ENCODE data around the gene PRRX2. TPM values are rescaled to one million over a fixed set of nuclear protein-coding genes. Genes with fewer than 3 reads are reported as not detected.
A peak's percentile ranks its signal among the peaks of the same experiment; 100 is the strongest.

PRRX2 gene
- total RNA-seq, 1 donor from 2014 or later: 5.6 TPM

DNA sequence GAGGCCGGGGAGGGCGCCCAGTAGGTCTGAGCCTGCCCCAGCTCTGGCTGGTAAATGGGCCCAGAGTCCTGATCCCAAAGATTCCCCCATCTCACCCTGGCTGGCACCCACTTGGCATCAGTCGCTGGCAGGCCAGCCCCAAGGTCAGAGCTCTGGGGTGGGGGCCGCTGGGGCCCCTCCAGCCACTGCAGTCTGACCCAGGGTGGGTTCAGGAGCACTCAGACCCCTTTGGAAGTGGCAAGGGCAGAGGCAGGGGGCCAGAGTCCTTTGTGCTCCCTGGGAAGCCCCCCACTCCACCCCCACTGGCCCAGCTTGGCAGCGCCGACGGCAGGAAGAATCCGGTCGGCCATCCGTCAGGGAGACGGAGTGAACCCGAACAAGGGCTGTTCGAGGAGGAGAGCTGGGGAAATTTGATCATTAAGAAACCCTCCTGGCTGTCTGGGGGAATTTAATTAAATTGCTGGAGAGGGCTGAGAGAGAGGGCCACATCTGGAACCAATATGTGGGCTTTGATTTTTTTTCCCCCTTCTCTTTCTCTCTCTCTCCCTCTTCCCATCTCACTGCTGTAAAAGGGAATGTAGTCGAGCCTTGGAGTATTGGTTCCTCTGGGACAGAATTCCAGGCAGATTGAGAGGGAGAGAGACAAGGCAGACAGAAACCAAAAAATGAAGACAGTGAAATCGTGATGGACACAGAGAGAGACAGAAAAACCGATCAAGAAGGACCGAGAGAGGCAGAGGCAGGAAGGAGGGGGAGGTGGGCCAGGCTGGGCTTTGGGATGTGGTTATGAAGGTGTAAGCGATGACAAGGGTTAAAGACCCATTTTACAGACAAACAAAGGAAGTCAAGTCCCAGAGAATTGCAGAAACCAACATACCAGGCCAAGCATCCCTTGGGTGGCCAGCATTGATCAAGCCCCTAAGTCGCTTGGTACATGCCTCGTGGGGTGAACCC is 15.4 kb upstream of the PRRX2 start:
- Mint-ChIP-seq H3K4me1 (ENCODE audit: unreplicated experiment) (peaks cover 27% of the 10 kb centered on the region), H3K27me3 (ENCODE audit: unreplicated experiment) (no peaks in the 10 kb centered on the region), H3K27ac (ENCODE audit: unreplicated experiment) (peak overlapping the region; percentile 69), H3K9me3 (ENCODE audit: unreplicated experiment) (no peaks in the 10 kb centered on the region), H3K4me3 (ENCODE audit: unreplicated experiment) (no peak overlapping the region), H3K36me3 (ENCODE audit: unreplicated experiment) (no peaks in the 10 kb centered on the region)
- TF ChIP-seq, protein P1, sequence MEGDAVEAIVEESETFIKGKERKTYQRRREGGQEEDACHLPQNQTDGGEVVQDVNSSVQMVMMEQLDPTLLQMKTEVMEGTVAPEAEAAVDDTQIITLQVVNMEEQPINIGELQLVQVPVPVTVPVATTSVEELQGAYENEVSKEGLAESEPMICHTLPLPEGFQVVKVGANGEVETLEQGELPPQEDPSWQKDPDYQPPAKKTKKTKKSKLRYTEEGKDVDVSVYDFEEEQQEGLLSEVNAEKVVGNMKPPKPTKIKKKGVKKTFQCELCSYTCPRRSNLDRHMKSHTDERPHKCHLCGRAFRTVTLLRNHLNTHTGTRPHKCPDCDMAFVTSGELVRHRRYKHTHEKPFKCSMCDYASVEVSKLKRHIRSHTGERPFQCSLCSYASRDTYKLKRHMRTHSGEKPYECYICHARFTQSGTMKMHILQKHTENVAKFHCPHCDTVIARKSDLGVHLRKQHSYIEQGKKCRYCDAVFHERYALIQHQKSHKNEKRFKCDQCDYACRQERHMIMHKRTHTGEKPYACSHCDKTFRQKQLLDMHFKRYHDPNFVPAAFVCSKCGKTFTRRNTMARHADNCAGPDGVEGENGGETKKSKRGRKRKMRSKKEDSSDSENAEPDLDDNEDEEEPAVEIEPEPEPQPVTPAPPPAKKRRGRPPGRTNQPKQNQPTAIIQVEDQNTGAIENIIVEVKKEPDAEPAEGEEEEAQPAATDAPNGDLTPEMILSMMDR (IDR thresholded peaks at IDR 0.05): no peak
- no peak for DNase-seq (ENCODE audit: extremely low spot score, unreplicated experiment)

DNA sequence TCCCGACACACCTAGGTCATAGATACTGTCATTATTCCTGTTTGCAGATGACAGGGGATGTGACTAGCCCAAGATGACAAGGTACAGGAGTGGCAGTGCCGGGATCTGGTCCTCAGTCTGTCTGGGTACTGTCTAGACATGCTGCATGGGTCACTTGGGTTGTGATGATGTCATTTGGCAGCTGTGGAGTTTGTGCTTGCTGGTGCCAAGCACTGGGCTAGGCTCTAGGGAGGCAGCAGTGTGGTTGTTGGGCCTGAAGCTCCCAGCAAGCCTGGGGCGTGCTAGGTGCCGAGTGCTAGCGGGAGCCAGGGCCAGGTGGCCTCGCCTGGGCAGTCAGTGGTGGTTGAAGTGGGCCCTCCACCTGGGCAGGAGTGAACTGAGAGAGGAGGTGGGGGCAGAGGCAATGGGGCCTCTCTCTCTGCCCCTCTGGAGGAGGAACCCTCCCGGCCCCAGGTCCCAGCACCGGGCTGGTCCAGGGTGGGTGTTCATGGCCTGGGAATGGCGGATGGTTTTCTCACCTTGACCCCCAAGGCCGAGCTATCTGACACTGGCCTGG is 14.7 kb upstream of the PRRX2 start:
- no peaks in the 10 kb centered on the region for H3K27me3 Mint-ChIP-seq (ENCODE audit: unreplicated experiment)

DNA sequence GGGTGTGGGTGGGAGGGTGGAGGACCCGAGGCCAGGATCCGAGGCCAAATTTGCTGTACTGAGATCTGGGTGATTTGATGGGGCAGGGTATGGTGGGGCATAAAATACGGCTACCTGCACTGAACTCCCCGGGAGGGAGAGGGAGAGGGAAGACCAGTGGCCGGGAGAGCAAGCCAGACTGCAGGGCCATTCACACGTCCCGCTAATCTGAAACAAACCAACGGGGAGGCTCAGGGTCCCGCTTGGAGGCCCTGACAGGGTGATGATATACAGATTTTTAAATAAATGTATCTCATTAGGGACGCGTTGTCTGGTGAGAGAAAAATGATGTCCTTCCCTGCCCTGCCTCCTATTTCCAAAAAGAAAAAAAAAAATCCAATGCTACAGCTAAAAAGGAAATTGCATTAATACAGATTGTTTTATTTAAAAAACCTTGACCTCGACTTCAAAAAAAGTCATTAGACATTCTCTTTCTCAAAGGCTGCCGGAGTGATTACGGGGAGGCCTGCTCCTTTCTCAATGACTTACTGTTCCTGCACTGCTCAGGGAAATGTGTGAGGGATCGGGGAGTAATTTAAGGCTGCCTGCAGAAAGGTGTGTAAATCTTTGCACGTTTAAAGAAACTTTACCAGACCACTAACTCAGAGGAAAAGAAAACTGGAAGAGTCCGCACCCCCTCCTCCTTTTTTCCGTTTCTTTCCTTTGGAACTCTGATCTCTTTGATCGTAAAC is 11.5 kb upstream of the PRRX2 start:
- H3K4me1 Mint-ChIP-seq (ENCODE audit: unreplicated experiment): peaks cover 33% of the 10 kb centered on the region
- no peak for DNase-seq (ENCODE audit: extremely low spot score, unreplicated experiment)
- H3K27me3 Mint-ChIP-seq (ENCODE audit: unreplicated experiment): no peaks in the 10 kb centered on the region
- TF ChIP-seq, protein P1 (IDR thresholded peaks at IDR 0.05): no peak
- no peak overlapping the region for H3K4me3 Mint-ChIP-seq (ENCODE audit: unreplicated experiment)
- no peaks in the 10 kb centered on the region for H3K9me3 Mint-ChIP-seq (ENCODE audit: unreplicated experiment)
- no peaks in the 10 kb centered on the region for H3K36me3 Mint-ChIP-seq (ENCODE audit: unreplicated experiment)
- H3K27ac Mint-ChIP-seq (ENCODE audit: unreplicated experiment): no peak overlapping the region

More for the DNA sequence above, 14.7 kb upstream of the PRRX2 start:
- DNase-seq (ENCODE audit: extremely low spot score, unreplicated experiment): no peak
- Mint-ChIP-seq H3K4me1 (ENCODE audit: unreplicated experiment) (peaks cover 27% of the 10 kb centered on the region), H3K9me3 (ENCODE audit: unreplicated experiment) (no peaks in the 10 kb centered on the region), H3K4me3 (ENCODE audit: unreplicated experiment) (no peak overlapping the region), H3K27ac (ENCODE audit: unreplicated experiment) (no peak overlapping the region), H3K36me3 (ENCODE audit: unreplicated experiment) (no peaks in the 10 kb centered on the region)
- TF ChIP-seq, protein P1 (IDR thresholded peaks at IDR 0.05): no peak

DNA sequence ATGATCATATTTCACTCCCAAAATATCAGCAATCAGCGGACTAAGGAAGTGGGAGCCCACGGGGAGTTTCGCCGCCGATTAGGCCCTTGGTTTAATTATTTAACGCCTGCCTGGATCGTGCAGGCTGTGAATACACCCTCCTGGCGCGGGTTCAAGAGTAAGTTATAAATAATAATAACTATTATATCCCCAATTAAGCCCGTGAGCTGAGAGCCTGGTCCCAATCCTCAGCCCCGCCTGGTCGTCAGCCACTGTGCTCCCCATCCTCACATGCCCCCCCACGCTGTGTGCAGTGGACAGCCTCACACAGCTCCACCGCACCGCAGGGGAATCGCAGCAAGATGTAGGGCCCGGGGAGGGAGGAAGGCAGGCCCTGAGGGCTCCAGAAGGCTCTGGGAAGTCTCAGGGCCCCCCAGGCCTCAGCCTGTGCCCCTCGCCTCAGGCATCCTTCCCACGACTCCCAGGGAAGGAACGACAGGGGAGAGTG is 10.8 kb upstream of the PRRX2 start:
- DNase-seq (ENCODE audit: extremely low spot score, unreplicated experiment): no peak
- H3K4me3 Mint-ChIP-seq (ENCODE audit: unreplicated experiment): no peak overlapping the region
- H3K4me1 Mint-ChIP-seq (ENCODE audit: unreplicated experiment): peaks cover 31% of the 10 kb centered on the region
- TF ChIP-seq, protein P1 (IDR thresholded peaks at IDR 0.05): no peak
- no peaks in the 10 kb centered on the region for H3K27me3 Mint-ChIP-seq (ENCODE audit: unreplicated experiment)
- no peaks in the 10 kb centered on the region for H3K9me3 Mint-ChIP-seq (ENCODE audit: unreplicated experiment)
- H3K27ac Mint-ChIP-seq (ENCODE audit: unreplicated experiment): no peak overlapping the region
- H3K36me3 Mint-ChIP-seq (ENCODE audit: unreplicated experiment): no peaks in the 10 kb centered on the region

All from osteocyte (in vitro differentiated cells).